ENCODE data around the gene FBXL19. TPM values are rescaled to one million over a fixed set of nuclear protein-coding genes. Genes with fewer than 3 reads are reported as not detected.

FBXL19 gene
- total and polyA plus RNA-seq, 2 of the 13 experiments (the other 11 are each of a cell fraction or from before 2014, with no cell fraction given) = 6.0 to 13.7 TPM

DNA sequence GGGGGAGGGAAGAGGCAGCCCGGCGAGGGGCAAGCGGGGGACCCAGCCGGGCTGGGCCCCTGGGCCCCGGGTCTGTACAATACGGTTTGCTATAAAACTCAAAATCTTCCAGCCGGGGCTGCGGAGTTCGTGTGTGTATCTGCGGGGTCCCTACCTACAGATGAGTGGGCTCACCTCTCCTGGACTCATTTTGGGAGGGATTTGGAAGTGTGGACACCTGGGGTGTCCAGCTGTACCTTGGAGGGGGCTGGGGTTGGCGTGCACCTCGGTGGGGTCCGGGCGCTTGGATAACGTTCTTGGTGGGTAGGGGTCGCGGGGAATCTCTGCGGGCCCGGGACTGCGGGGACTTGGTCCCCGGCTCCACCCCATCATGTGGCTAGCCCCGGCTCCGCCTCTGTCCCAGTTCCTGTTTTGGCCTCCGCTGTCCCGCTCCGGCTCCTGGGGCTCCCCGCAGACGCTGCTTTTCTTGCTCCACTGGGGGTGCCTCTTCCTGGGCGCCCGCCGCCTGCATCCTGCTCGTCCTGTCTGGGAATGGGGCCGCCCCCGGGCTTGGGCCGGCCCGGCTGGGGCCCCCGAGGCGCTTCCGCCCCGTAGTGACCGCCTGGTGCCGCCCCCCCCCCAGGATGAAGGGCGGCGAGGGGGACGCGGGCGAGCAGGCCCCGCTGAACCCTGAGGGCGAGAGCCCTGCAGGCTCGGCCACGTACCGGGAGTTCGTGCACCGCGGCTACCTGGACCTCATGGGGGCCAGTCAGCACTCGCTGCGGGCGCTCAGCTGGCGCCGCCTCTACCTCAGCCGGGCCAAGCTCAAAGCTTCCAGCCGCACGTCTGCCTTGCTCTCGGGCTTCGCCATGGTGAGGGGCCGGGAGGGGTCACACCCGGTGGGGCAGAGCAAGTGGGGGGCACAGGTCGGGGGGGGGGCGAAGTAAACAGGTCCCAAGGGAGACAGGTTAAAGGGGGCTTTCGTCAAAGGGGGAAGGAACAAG is 25.6 kb downstream of the FBXL19 start, which contains the start of gene ORAI3 (continued):
- TF ChIP-seq ZNF547 (CRISPR knock-in tag; IDR thresholded peaks at IDR 0.05) (0 out of 2 replicates have a peak, but pooled peaks have one; percentile 27), SMAD9 (CRISPR knock-in tag; IDR thresholded peaks at IDR 0.05) (no peak), ZNF292 (CRISPR knock-in tag; IDR thresholded peaks at IDR 0.05; ENCODE audit: borderline replicate concordance, low read depth) (no peak), NCOA5 (CRISPR knock-in tag; IDR thresholded peaks at IDR 0.05) (no peak), SIX4 (CRISPR knock-in tag; IDR thresholded peaks at IDR 0.05) (no peak), NR3C1 (CRISPR knock-in tag; IDR thresholded peaks at IDR 0.05) (no peak), ZBTB26 (CRISPR knock-in tag; IDR thresholded peaks at IDR 0.05; ENCODE audit: borderline replicate concordance) (no peak), ZNF329 (CRISPR knock-in tag; IDR thresholded peaks at IDR 0.05; ENCODE audit: low read depth) (no peak; the same call in 1 of the 2 replicates), SMAD3 (CRISPR knock-in tag; IDR thresholded peaks at IDR 0.05) (no peak), CC2D1A (CRISPR knock-in tag; IDR thresholded peaks at IDR 0.05) (no peak), ISL2 (CRISPR knock-in tag; IDR thresholded peaks at IDR 0.05) (0 out of 2 replicates have a peak, but pooled peaks have one; percentile 39), ZNF616 (CRISPR knock-in tag; IDR thresholded peaks at IDR 0.05; ENCODE audit: low read depth) (no peak), STAG1 (CRISPR knock-in tag; IDR thresholded peaks at IDR 0.05) (no peak), U2AF1 (optimal IDR thresholded peaks at IDR 0.05; ENCODE audit: low read depth, low read length) (no peak), EP300 (IDR thresholded peaks at IDR 0.05; ENCODE audit: low read depth in 2 of 2, low read length in 2 of 2) (no peak), EP300 (CRISPR knock-in tag; IDR thresholded peaks at IDR 0.05; ENCODE audit: borderline replicate concordance) (no peak), ZNF574 (CRISPR knock-in tag; IDR thresholded peaks at IDR 0.05) (peak; percentile 73), DMAP1 (CRISPR knock-in tag; IDR thresholded peaks at IDR 0.05) (peak; percentile 29; the same call in 1 of the 2 replicates), YY1 (IDR thresholded peaks at IDR 0.05; ENCODE audit: insufficient read depth, insufficient replicate concordance, low read depth, low read length) (peak; percentile 32), ZBTB33 (CRISPR knock-in tag; IDR thresholded peaks at IDR 0.05) (no peak; the same call in 1 of the 2 replicates)
- TF ChIP-seq, protein P1, sequence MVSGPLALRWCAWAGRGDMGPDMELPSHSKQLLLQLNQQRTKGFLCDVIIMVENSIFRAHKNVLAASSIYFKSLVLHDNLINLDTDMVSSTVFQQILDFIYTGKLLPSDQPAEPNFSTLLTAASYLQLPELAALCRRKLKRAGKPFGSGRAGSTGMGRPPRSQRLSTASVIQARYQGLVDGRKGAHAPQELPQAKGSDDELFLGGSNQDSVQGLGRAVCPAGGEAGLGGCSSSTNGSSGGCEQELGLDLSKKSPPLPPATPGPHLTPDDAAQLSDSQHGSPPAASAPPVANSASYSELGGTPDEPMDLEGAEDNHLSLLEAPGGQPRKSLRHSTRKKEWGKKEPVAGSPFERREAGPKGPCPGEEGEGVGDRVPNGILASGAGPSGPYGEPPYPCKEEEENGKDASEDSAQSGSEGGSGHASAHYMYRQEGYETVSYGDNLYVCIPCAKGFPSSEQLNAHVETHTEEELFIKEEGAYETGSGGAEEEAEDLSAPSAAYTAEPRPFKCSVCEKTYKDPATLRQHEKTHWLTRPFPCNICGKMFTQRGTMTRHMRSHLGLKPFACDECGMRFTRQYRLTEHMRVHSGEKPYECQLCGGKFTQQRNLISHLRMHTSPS (CRISPR knock-in tag; IDR thresholded peaks at IDR 0.05; ENCODE audit: low read depth) = no peak

Data from HepG2 (cell line).